HEK293 (cell line): ENCODE data around the gene SLC2A11.
A peak's percentile ranks its signal among the peaks of the same experiment; 100 is the strongest.

Experiments
- CTCF ChIA-PET: fragments of 350-600 bp; formaldehyde crosslinking; extraction: SDS; loops from one replicate; lab custom pipeline; 2021; ENCODE audit warnings: antibody characterized with exemption; lab: Yijun Ruan, JAX
- POLR2A ChIA-PET: fragments of 300-600 bp; formaldehyde crosslinking; extraction: SDS; loops from one replicate; lab custom pipeline; 2020; ENCODE audit warnings: antibody characterized with exemption, inconsistent platforms; lab: Yijun Ruan, JAX
- H3K27ac ChIP-seq: fragments of 200-500 bp; sonication (Bioruptor generic); 2 replicates; pipeline ENCODE4 v1.5.1; 2014; ENCODE audit warnings: low read depth, low read length, control low read depth, inconsistent platforms; ENCODE audit errors: extremely low read depth
- H3K36me3 ChIP-seq, 2 experiments: fragments of 200-500 bp in 1 of 2; sonication (Bioruptor generic) in 1 of 2; 1 replicate in 1 of 2; 2 replicates in 1 of 2; pipeline ENCODE4 v1.5.1; 2014 to 2017; ENCODE audit warnings: inconsistent platforms in 2 of 2, low read length in 2 of 2; ENCODE audit not compliant: control insufficient read depth in 2 of 2, insufficient read depth in 1 of 2
- H3K4me1 ChIP-seq: fragments of 200-500 bp; sonication (Bioruptor generic); 2 replicates; pipeline ENCODE4 v1.5.1; 2014; ENCODE audit warnings: mild to moderate bottlenecking, low read length, inconsistent platforms; ENCODE audit not compliant: control insufficient read depth, insufficient read depth
- H3K4me3 ChIP-seq: 2 replicates; pipeline ENCODE4 v1.5.1; 2011; ENCODE audit warnings: low read depth, mild to moderate bottlenecking, control low read depth, low read length, moderate library complexity
- H3K9me3 ChIP-seq: fragments of 200-500 bp; sonication (Bioruptor generic); 2 replicates; pipeline ENCODE4 v1.5.1; 2014; ENCODE audit warnings: low read depth, low read length, inconsistent platforms; ENCODE audit not compliant: control insufficient read depth, insufficient read depth
- BCL6B ChIP-seq: fragments of 450-650 bp; formaldehyde crosslinking; IDR thresholded peaks from 2 replicates; pipeline ENCODE4 v1.5.1; 2017; ENCODE audit warnings: missing biosample characterization, missing genetic modification characterization
- KLF16 ChIP-seq: fragments of 450-650 bp; formaldehyde crosslinking; IDR thresholded peaks from 2 replicates; pipeline ENCODE4 v1.5.1; 2017; ENCODE audit warnings: missing biosample characterization, missing genetic modification characterization
- MYNN ChIP-seq: fragments of 450-650 bp; formaldehyde crosslinking; IDR thresholded peaks from 2 replicates; pipeline ENCODE4 v1.5.1; 2016; ENCODE audit warnings: missing biosample characterization, missing genetic modification characterization, borderline replicate concordance
- PRDM10 ChIP-seq: fragments of 450-650 bp; formaldehyde crosslinking; IDR thresholded peaks from 2 replicates; pipeline ENCODE4 v1.5.1; 2016; ENCODE audit warnings: missing biosample characterization, missing genetic modification characterization
- YY2 ChIP-seq: fragments of 450-650 bp; formaldehyde crosslinking; IDR thresholded peaks from 2 replicates; pipeline ENCODE4 v1.5.1; 2016; ENCODE audit warnings: missing biosample characterization, missing genetic modification characterization
- ZFP69B ChIP-seq: fragments of 450-650 bp; formaldehyde crosslinking; IDR thresholded peaks from 2 replicates; pipeline ENCODE4 v1.5.1; 2016; ENCODE audit warnings: missing biosample characterization, missing genetic modification characterization
- ZNF114 ChIP-seq: fragments of 450-650 bp; formaldehyde crosslinking; IDR thresholded peaks from 2 replicates; pipeline ENCODE4 v1.5.0; 2017; ENCODE audit warnings: missing biosample characterization, missing genetic modification characterization
- ZNF133 ChIP-seq: fragments of 450-650 bp; formaldehyde crosslinking; IDR thresholded peaks from 2 replicates; pipeline ENCODE4 v1.5.1; 2016; ENCODE audit warnings: missing biosample characterization, missing genetic modification characterization
- ZNF155 ChIP-seq: fragments of 450-650 bp; formaldehyde crosslinking; IDR thresholded peaks from 2 replicates; pipeline ENCODE4 v1.5.1; 2016; ENCODE audit warnings: missing biosample characterization, missing genetic modification characterization
- ZNF18 ChIP-seq: fragments of 450-650 bp; formaldehyde crosslinking; IDR thresholded peaks from 2 replicates; pipeline ENCODE4 v1.5.1; 2016; ENCODE audit warnings: missing biosample characterization, missing genetic modification characterization
- ZNF239 ChIP-seq: fragments of 450-650 bp; formaldehyde crosslinking; IDR thresholded peaks from 2 replicates; pipeline ENCODE4 v1.5.1; 2016; ENCODE audit warnings: missing biosample characterization, missing genetic modification characterization
- ZNF350 ChIP-seq: fragments of 450-650 bp; formaldehyde crosslinking; IDR thresholded peaks from 2 replicates; pipeline ENCODE4 v1.5.0; 2017; ENCODE audit warnings: missing biosample characterization, mild to moderate bottlenecking, missing genetic modification characterization
- ZNF37A ChIP-seq: fragments of 450-650 bp; IDR thresholded peaks from 2 replicates; pipeline ENCODE4 v1.5.1; 2018; ENCODE audit warnings: missing biosample characterization, missing genetic modification characterization
- ZNF473 ChIP-seq: fragments of 450-650 bp; formaldehyde crosslinking; IDR thresholded peaks from 2 replicates; pipeline ENCODE4 v1.5.1; 2017; ENCODE audit warnings: missing biosample characterization, missing genetic modification characterization
- ZNF501 ChIP-seq: fragments of 450-650 bp; formaldehyde crosslinking; IDR thresholded peaks from 2 replicates; pipeline ENCODE4 v1.5.1; 2016; ENCODE audit warnings: missing biosample characterization, missing genetic modification characterization
- ZNF600 ChIP-seq: fragments of 450-650 bp; formaldehyde crosslinking; IDR thresholded peaks from 2 replicates; pipeline ENCODE4 v1.5.1; 2016; ENCODE audit warnings: missing biosample characterization, missing genetic modification characterization
- ZNF624 ChIP-seq: fragments of 450-650 bp; formaldehyde crosslinking; IDR thresholded peaks from 2 replicates; pipeline ENCODE4 v1.5.1; 2017; ENCODE audit warnings: missing biosample characterization, missing genetic modification characterization
- ZNF76 ChIP-seq: fragments of 450-650 bp; formaldehyde crosslinking; IDR thresholded peaks from 2 replicates; pipeline ENCODE4; 2016; ENCODE audit warnings: low read depth, missing biosample characterization, missing genetic modification characterization, borderline replicate concordance

Gene SLC2A11

GRCh38 chr22:23836281-23836680 is 21.4 kb upstream of the SLC2A11 start:
- POLR2A ChIA-PET, result interaction anchor here (1.5 kb wide), 1 partner anchor 21 kb away, joined by 5 read pairs; the partner anchor contains the start of gene SLC2A11
- Histone ChIP-seq H3K27ac (no peak overlapping the region), H3K4me1 (no peaks in the 10 kb centered on the region), H3K4me3 (no peak overlapping the region), H3K36me3 (peaks cover 0 to 60% of the 10 kb centered on the region in 2 experiments; a peak in 1 of 3 replicates), H3K9me3 (no peaks in the 10 kb centered on the region)
- CTCF ChIA-PET, result no interaction called here
- TF ChIP-seq ZNF114 (tag by site-specific recombination), result no peak
- no peak for TF ChIP-seq ZNF239 (tag by site-specific recombination)
- no peak for TF ChIP-seq ZNF37A
- no peak for TF ChIP-seq BCL6B (tag by site-specific recombination)
- no peak for TF ChIP-seq YY2
- no peak for TF ChIP-seq ZNF76 (tag by site-specific recombination)
- no peak for TF ChIP-seq ZNF133
- no peak for TF ChIP-seq ZNF624
- no peak for TF ChIP-seq ZNF473
- TF ChIP-seq ZNF501, result no peak
- no peak for TF ChIP-seq ZNF350 (tag by site-specific recombination)

- no peak for TF ChIP-seq KLF16 (tag by site-specific recombination)
- no peak for TF ChIP-seq MYNN
- 0 out of 2 replicates have a peak, but pooled peaks have one; percentile 25 for TF ChIP-seq ZNF600 (tag by site-specific recombination)
- TF ChIP-seq, all 188 proteins: peak for 1
- no peaks in the 10 kb centered on the region for H3K9me3 ChIP-seq
- ChIA-PET CTCF (no interaction called here), POLR2A (interaction anchor here (0.6 to 1.5 kb wide), 2 partner anchors 21 to 52 kb away, joined by 4 to 5 read pairs; partner anchors contain the start of gene SLC2A11)
- H3K4me3 ChIP-seq, result no peak overlapping the region
- no peaks in the 10 kb centered on the region for H3K4me1 ChIP-seq
- peaks cover 0 to 54% of the 10 kb centered on the region in 2 experiments; a peak in 1 of 3 replicates for H3K36me3 ChIP-seq
- H3K27ac ChIP-seq, result no peak overlapping the region
These were observed 20.8 kb upstream of the SLC2A11 start for GRCh38 chr22:23836692-23837495.

- ChIA-PET CTCF (no interaction called here), POLR2A (interaction anchor here (0.6 kb wide), 1 partner anchor 52 kb away, joined by 4 read pairs; no protein-coding TSS in a partner anchor)
- H3K36me3 ChIP-seq, result peaks cover 0 to 48% of the 10 kb centered on the region in 2 experiments; a peak in 1 of 3 replicates
- H3K4me3 ChIP-seq, result no peak overlapping the region
- no peaks in the 10 kb centered on the region for H3K9me3 ChIP-seq
- TF ChIP-seq ZFP69B, result no peak
- peak; percentile 44; the same call in 1 of the 2 replicates for TF ChIP-seq PRDM10 (tag by site-specific recombination)
- TF ChIP-seq ZNF155 (tag by site-specific recombination), result no peak
- no peak for TF ChIP-seq ZNF18 (tag by site-specific recombination)
- TF ChIP-seq, all 188 proteins: peak for 1
- Histone ChIP-seq H3K4me1 (no peaks in the 10 kb centered on the region), H3K27ac (peak overlapping the region; percentile 28; the same call in 1 of the 2 replicates)
These were observed 20.2 kb upstream of the SLC2A11 start for GRCh38 chr22:23837496-23837859.
